GM18861 (cell line): ENCODE data around the gene EIF4EBP2.

Source experiments
- ATAC-seq: cut with Tn5 transposase; IDR thresholded peaks from one replicate; pipeline ENCODE4 v1.9.1; 2021; ENCODE audit not compliant: unreplicated experiment

The EIF4EBP2 gene, protein sequence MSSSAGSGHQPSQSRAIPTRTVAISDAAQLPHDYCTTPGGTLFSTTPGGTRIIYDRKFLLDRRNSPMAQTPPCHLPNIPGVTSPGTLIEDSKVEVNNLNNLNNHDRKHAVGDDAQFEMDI

DNA sequence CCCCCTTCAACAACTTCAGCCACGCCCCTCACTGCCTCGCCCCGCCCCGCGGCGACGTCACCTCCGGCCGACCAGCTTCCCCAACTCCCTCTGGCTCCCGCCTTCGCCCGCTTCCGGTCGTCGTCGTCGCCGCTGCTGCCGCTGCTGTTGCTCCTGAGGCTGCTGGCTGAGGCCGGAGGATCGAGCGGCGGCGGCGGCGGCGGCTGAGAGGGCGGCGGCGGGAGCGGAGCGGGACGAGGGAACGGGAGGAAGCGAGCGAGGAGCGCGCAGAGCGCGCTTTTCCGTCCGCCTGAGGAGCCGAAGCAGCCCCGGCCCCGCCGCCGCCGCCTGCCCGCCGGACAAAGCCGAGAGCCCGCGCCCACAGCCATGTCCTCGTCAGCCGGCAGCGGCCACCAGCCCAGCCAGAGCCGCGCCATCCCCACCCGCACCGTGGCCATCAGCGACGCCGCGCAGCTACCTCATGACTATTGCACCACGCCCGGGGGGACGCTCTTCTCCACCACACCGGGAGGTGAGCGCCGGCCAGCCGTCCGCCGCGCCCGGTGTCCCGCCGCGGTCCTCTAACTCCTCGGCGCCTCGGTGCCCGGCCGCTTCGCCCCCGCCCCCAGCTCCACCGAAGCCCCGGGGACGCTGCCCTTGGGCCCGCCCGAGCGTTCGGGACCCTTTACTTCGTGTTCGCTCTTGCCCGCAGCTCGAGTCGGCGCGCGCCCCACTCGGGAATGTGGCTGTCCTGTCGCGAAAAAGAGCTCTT lies at the start of gene EIF4EBP2:
Gene EIF4EBP2 (plus strand): TSS at position 110 of the 751 bp plus-strand sequence. CDS start 257 bp downstream, at position 367.
- ATAC-seq: peak; percentile 61

DNA sequence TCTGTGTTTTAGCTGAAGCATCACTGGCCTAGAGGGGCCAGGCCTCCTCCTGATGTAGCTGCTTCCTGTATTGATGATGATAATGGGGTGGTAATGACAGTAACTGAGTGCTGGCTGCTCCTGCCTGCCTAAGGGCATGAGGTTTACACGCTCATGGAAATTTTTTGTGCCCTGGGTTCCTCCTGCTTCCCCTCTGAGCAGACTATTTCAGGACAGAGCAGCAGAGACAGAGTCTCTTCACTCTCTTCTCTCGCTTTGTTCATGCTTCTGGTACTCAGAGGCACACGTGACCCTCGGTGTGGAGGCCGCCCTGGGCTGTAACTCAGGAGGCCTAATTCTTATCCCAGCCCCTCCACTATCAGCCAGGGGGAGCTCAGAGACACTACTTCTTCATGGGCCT lies 49.4 kb upstream of the EIF4EBP2 start:
- ATAC-seq: no peak

DNA sequence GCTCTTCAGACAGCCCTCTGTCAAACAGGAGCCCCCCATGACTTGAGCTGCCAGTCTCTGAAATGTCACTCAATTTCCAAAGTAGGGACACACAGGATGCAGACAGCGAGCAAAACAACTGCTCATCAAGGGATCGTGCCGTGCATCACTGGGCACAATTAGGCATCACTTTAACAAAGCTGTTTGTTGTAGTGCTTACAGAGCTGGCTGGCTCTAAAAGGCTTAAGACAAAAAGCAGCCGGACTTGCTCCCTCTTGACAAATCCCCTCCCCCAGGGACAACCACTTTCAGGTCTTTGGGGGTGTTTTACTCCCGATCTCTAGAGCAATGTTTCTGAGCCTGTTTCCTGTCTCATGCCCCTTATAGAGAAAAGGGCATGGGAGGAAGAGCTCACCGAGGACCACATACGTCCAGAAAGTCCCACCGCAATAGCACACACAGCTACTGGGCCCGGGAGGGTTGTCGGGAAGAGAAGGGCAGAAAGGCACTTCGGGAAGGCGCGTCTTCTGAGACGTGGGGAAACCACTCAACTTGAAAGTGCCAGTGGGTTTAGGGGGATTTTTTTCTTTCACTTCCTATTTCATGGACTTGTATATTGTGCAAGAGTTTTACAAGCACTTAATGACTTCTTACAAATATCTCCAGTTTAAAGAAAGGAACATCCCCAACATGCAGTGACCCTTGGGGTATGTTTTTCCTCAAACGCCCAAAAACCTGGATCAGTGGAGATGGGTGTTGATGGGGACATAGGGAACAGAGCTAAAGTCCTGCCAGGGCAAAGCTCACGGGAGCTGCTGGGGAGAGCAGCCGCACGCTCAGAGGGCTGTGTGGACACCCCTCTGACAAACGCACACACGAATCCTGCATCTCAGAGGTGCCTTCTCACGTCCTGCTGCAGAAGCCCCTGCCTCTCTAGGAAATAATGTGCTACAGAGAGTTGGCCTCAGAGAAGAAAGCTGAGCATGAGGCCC lies 48.6 kb upstream of the EIF4EBP2 start:
- peak; percentile 61 for ATAC-seq

DNA sequence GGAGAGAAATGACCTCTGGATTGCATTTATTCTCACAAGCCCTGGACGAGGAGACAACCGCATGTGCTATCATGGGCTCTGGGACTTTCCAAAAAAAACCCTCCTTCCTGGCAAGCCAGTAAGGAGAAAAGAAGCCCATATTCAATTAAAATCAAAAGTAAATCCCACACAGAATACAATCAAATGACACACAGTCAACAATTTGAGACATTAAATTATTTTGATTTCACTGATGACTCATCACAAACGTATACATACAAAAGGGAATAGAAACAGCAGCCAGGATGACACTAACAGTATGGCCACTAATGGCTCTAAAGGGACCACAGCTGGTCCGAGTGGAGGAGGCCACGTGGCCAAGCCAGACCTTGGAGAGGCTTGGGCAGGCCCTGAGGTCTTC lies 46.4 kb upstream of the EIF4EBP2 start:
- ATAC-seq: no peak

DNA sequence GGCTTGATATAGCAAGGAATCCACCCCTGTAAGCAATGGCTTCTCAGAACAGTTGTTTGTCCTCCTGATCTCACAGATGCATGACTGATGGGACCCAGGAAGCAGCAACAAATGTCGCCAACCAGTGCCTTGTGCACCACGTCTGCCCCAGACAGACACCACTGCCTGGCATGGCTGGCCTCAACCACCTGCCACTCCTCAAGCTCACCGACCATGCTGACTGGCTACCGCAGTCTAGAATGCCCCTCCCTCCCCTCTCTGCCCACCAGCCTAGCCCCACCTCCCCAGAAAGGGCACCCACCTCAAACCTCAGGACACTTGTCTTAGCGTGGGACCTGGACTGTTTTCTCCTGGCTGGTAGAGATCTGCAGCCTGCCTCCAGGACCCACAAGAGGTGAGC lies 45.5 kb upstream of the EIF4EBP2 start:
- ATAC-seq: no peak

DNA sequence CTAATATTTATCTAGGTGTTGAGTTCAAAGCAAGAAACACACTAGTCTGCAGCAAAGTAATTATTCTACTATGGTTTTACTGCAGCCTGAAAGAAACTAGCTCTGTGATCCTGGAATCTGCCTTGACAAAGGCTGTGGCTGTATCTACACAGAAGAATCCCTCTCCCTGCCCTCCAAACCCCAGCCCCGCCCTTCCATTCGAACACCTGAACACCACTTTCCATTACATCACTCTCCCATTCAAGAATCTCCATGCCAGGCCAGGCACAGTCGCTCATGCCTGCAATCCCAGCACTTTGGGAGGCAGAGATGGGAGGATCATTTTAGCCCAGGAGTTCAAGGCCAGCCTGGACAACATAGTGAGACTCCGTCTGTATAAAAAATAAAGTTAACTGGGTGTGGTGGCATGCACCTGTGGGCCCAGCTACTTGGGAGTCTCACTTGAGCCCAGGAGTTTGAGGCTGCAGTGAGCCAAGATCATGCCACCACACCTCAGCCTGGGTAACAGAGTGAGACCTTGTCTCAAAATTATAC lies 44.9 kb upstream of the EIF4EBP2 start:
- no peak for ATAC-seq

DNA sequence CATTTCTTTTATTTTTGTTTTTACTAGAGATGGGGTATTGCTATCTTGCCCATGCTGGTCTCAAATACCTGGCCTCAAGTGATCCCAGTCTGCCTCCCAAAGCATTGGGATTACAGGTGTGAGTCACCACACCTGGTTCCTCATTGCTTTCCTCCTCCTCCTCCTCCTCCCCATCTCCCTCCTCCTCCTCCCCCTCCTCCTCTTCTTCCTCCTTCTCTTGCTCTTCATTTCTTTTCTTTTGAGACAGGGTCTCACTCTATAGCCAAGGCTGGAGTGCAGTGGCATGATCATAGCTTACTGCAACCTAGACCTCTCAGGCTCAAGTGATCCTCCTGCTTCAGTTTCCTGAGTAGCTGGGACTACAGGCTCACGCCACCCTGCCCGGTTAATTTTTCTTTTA lies 43.7 kb upstream of the EIF4EBP2 start:
- no peak for ATAC-seq

DNA sequence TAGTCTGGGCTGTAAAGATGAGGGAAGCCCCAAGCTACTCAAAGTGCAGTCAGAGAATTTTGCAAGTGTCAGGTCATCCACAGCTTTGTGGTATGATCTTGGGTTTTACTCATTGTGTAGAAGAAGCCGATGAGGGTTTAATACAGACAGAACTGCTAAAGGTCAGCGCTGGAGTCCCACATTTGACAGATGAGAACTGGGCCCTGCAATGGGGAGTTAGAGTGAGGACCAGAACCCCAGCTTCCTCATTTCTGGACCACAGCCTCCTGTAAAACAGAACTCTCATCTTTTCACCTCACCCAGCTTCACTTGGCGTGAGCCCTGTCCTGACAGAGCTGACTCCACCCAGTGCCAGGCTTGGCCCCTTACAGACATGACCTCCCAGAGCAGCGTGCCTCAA lies 41.6 kb upstream of the EIF4EBP2 start:
- no peak for ATAC-seq

DNA sequence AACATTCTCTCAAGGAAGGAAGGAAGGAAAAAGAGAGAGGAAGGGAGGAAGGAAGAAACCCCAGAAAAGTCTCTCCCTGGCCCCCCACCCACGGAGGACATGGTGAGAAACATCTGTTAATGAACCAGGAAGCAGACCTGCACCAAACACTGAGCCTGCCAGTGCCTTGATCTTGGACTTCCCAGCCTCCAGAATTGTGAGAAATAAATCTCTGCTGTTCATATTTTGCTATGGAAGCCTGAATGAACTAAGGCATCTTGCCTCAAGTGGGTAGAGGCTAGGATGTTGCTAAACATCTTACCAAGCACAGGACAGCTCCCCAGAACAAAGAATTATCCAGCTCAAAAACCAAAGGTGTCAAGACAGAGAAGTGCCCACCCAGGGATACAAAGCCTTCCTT lies 40.7 kb upstream of the EIF4EBP2 start:
- no peak for ATAC-seq

DNA sequence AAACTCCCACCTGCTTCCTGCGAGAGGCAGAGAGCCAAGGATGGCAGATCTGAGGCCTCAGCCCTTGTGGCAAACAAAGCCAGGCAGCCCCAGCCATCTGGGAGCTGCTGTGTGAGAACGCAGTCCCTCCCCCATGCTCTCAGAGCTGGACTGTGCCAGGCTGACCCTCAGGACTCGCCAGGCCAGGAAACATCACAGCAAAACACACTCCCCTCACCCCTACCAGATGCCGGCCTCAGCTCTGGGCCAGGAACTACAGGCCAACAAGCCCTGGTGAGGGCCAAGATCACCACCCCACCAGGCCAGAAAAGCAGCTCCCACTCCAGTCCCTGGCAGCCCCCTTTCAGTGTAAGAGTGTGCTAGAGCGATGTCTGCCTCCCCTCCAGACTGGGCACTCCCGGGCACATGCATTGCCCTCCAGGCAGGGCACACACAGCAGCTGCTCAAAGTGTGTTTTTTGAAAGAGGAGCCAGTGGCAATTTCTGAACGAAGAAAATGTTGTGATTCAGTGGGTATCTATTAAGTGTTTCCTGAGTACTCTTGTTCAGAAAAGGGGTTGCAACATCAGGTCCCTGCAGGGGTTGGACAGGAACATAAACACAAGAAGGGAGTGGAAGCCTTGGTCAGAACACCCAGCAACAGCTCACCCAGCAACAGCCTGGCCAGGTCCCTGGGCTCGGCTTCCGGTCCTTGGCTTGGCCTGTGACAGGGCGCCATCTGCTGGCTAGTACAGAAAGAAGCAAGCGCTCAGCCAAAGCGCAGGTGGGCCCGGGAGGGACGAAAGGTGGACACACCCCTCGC lies 39.8 kb upstream of the EIF4EBP2 start:
- peak; percentile 83 for ATAC-seq

DNA sequence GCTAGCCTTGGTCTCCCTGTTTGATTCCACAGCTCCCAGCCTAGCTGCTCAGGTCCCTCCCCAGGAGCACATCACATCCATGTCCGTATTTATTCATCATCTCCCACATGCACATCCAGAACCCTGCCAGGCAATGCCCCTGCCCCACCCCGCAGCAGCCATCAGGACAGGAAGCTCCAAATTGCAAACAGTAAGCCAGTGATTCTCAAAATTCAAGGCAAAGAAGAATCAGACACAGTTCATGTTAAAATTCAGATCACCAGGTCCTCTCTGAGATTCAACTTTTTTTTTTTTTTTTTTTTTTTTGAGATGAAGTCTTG lies 39.2 kb upstream of the EIF4EBP2 start:
- no peak for ATAC-seq

DNA sequence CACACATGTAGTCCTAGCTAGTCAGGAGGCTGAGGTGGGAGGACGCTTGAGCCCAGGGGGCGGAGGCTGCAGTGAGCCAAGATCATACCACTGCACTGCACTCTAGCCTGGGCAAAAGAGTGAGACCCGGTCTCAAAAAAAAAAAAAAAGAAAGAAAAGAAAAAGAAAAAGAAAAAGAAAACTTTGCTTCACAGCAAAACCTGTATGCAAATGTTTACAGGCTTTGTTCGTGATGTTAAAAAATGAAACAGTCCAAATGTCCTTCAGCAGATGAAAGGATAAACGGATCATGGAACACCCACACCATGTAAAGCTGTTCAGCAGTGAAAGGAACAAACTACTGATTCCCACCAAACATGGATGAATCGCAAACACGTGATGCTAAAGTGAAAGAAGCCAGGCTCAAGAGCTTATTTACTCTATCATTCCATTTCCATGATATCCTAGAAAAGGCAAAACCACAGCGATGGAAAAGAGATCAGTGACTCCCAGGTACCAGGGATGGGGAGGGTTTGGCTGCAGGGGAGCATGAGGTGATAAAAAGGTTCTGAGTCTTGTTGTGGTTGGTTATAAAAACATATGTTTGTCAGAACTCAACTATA lies 36.6 kb upstream of the EIF4EBP2 start:
- ATAC-seq: no peak

DNA sequence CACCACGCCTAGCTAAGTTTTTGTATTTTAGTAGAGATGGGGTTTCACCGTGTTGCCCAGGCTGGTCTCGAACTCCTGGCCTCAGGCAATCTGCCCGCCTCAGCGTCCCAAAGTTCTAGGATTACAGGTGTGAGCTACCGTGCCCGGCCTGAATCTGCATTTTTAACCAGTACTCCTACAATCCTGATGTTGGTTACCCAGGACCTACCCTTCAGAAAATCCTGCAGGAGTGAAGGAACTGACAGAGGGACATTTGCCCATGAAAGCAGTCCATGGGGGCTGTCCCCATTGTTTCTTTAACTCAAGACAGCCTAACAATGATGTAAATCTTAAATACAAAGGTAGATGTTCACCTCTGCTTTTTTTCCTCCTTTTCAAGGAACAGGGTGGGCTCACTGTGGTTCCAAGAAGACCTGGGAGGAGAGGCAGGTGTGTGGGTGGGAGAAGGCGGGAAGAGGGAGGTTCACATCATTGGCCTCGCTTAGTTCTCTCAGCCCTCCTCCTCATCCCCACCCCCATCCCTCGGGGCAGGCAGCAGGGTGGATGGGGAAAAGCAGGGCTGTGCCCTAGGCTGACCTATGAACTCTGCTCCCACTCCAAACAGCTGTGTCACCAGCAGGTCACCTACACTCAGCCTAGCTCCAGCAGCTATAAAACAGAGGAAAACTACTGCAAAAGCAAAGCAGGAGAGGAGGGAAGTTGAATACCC lies 35.0 kb upstream of the EIF4EBP2 start:
- ATAC-seq: no peak

DNA sequence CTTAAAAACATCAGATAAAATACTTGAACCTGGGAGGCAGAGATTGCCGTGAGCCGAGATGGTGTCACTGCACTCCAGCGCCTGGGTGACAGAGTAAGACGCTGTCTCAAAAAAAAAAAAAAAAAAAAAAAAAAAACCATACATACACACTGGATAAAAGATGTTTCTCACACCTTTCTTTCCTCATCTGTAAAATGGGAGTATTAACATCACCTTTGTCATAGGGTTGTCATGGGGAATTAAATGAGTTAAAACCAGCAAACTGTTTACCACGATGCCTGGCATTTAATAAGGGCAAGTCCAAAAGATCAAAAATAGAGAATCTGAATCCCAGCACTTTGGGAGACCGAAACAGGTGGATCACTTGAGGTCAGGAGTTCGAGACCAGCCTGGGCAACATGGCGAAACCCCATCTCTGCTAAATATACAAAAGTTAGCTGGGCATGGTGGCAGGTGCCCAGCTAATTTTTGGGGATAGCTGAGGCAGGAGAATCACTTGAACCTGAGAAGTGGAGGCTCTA lies 34.4 kb upstream of the EIF4EBP2 start:
- no peak for ATAC-seq

DNA sequence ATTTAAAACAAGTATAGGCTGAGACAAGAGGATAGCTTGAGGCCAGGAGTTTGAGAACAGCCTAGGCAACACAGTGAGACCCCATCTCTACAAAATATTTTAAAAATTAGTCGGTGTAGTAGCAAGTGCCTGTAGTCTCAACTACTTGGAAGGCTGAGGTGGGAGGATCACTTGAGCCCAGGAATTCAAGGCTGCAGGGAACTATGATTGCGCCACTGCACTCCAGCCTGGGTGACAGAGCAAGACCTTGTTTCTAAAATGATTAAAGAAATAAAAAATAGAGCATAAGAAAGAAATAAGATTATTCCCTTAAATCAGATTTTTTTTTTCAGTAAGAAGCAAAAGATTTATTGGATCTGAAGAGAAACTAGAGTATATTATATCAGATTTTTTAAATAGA lies 33.2 kb upstream of the EIF4EBP2 start:
- ATAC-seq: no peak

DNA sequence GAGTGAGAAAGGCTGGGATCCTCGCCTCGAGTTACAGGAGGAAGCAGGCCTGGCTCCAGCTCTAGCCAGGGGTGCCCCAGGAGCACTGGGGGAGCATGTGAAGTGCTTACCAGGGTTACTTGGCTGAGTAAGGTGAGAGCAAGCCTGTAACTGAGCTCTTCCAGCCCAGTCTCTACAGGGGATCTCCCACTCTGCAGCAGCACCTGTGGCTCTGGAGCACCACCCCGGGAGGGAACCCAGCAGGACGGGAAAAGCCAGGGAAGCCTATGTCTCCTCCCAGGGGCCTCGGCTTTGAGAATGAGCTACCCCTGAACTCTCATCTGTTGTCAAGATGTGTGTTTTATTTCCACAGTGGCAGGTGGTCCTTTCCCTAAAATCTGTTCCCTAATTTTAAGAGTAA lies 32.1 kb upstream of the EIF4EBP2 start:
- no peak for ATAC-seq

DNA sequence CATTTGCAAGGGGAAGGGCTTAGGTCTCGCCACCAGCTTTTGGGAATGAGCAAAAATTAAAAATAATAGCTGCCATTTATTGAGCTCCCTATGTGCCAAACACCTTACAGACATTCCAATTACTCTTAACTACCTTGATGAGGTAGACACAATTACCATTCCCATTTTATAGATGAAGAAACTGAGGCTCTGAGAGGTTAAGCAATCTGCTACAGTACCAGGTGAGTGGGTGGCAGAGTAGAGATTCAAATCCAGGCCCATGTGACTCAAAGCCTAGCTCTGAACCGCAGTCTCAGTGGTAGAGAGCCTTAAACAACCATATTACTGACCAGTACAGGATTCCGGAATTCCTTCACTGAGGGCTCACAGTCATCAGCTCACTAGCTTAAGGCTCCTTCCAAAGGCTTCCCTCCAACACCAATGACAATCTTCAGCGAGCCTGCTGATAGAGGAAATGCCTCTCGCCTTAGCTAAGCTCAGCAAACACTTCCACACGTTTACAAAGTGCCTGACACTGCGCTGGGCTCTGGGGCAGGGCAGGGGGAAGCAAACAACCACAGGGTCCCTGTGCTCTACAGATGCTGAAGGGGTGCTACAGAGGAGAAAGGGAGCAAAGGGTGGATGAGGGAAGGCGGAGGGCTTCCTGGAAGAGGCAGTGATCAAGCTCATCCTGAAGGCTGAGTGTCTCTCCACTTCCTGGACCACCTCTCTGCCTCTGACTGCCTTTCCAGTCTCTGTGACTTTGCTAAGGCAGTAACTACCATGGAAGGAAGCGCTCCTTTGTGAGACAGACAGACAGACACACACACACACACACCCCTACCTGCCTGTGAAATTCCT lies 28.9 kb upstream of the EIF4EBP2 start:
- no peak for ATAC-seq

DNA sequence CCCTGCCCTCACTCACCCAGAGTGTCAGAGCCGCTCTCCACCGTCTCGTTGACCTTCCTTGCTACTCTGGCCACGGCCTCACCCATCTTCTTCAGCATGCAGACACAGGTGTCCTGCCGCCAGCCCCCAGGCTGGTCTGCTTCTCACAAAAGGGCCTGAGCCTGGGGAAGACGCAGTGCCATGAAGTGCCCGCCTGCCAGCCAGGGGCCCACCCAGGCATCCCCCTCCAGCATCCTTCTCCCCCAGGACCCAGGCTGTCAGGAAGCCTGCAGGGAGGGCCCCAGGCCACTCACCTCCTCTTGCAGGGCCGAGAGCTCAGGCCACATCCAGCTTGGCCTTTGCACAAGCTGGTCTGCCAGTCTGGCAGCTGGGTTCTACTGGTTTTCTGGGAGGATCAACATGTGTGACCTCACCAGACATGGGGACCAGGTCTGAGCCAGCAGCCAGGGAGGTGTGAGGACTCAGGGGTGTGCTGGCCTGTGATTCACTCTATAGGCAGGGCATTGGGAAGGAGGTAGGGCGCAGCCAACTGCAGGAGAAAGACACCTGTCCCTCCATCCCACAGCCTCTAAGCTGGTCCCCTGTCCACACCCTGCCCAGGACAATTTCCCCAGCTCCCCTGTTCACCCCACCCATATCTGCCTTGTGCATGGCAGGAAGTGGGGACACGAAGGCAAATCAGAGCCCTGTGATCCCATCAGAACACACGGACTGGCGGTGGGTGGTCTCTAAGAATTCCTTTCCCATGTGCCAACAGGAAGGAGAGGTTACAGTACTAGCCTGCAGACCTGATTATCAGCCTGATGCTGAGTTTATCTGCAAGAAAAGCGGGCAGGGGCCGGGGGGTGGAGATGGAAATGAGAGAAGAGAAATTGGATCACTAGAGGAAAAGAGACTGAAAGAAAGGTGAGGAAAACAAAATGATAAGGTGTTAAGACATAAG lies 27.2 kb upstream of the EIF4EBP2 start:
- no peak for ATAC-seq
